GM12878 (cell line): ENCODE data around the gene DTX1. TPM values are rescaled to one million over a fixed set of nuclear protein-coding genes. Genes with fewer than 3 reads are reported as not detected.
A peak's percentile ranks its signal among the peaks of the same experiment; 100 is the strongest.

Experiments
- BHLHE40 ChIP-seq, 2 experiments: fragments of 450-650 bp in 1 of 2; IDR thresholded peaks; 2 replicates each; pipeline ENCODE4 v1.6.1; 2011 to 2017; ENCODE audit warnings: low read depth in 2 of 2, borderline replicate concordance in 1 of 2, improper control_type of control experiment in 1 of 2, low read length in 1 of 2, mild to moderate bottlenecking in 1 of 2
- CHD2 ChIP-seq: IDR thresholded peaks from 2 replicates; pipeline ENCODE4 v1.6.1; 2011; ENCODE audit warnings: low read depth, low read length, improper control_type of control experiment, borderline replicate concordance
- CREB1 ChIP-seq: IDR thresholded peaks from 2 replicates; pipeline ENCODE4 v1.6.1; 2012; ENCODE audit warnings: low read depth, mild to moderate bottlenecking, inconsistent platforms
- EGR1 ChIP-seq, 2 experiments: IDR thresholded peaks; 1 replicate in 1 of 2; 2 replicates in 1 of 2; pipeline ENCODE4 v1.6.1; 2011 to 2012; ENCODE audit warnings: low read depth in 2 of 2, low read length in 2 of 2, borderline replicate concordance in 1 of 2, mild to moderate bottlenecking in 1 of 2, moderate library complexity in 1 of 2
- ETV6 ChIP-seq, 2 experiments: fragments of 450-650 bp in 1 of 2; IDR thresholded peaks in 1 of 2; conservative IDR thresholded peaks in 1 of 2; 2 replicates each; pipeline ENCODE4 v1.6.1; 2014; ENCODE audit warnings: antibody characterized with exemption in 1 of 2, borderline replicate concordance in 1 of 2, low read depth in 1 of 2, mild to moderate bottlenecking in 1 of 2, moderate library complexity in 1 of 2
- FOXK2 ChIP-seq: fragments of 450-650 bp; IDR thresholded peaks from 2 replicates; pipeline ENCODE4 v1.6.1; 2017; ENCODE audit warnings: mild to moderate bottlenecking, moderate library complexity
- FOXM1 ChIP-seq: IDR thresholded peaks from 2 replicates; pipeline ENCODE4 v1.6.1; 2012; ENCODE audit warnings: low read depth, mild to moderate bottlenecking, inconsistent platforms, low read length, moderate library complexity
- GATAD2B ChIP-seq: fragments of 450-650 bp; conservative IDR thresholded peaks from 2 replicates; pipeline ENCODE4 v1.6.1; 2017; ENCODE audit warnings: low read depth, mild to moderate bottlenecking, moderate library complexity
- HDAC6 ChIP-seq: fragments of 200-600 bp; sonication (generic); IDR thresholded peaks from one replicate; pipeline ENCODE4 v1.8.0; 2017; ENCODE audit warnings: antibody characterized with exemption; ENCODE audit not compliant: unreplicated experiment
- HDGF ChIP-seq: fragments of 450-650 bp; IDR thresholded peaks from 2 replicates; pipeline ENCODE4 v1.6.1; 2016; ENCODE audit warnings: antibody characterized with exemption
- MTA2 ChIP-seq: fragments of 450-650 bp; IDR thresholded peaks from 2 replicates; pipeline ENCODE4 v1.6.1; 2016; ENCODE audit warnings: low read depth, mild to moderate bottlenecking, moderate library complexity
- MXI1 ChIP-seq: fragments of 150-350 bp; IDR thresholded peaks from 2 replicates; pipeline ENCODE4 v1.6.1; 2011; ENCODE audit warnings: low read depth, mild to moderate bottlenecking, inconsistent platforms, low read length, improper control_type of control experiment
- NBN ChIP-seq: fragments of 450-650 bp; IDR thresholded peaks from 2 replicates; pipeline ENCODE4 v1.6.1; 2016
- NR2C1 ChIP-seq: fragments of 450-650 bp; IDR thresholded peaks from 2 replicates; pipeline ENCODE4 v1.6.1; 2017; ENCODE audit warnings: antibody characterized with exemption, mild to moderate bottlenecking, moderate library complexity
- PAX8 ChIP-seq: fragments of 450-650 bp; IDR thresholded peaks from 2 replicates; pipeline ENCODE4 v1.6.1; 2017; ENCODE audit warnings: mild to moderate bottlenecking, moderate library complexity
- POLR2A ChIP-seq: IDR thresholded peaks from 2 replicates; pipeline ENCODE4 v1.6.1; 2011; ENCODE audit warnings: low read depth, mild to moderate bottlenecking, low read length
- SPI1 ChIP-seq: IDR thresholded peaks from 2 replicates; pipeline ENCODE4 v1.6.1; 2011; ENCODE audit warnings: low read depth, mild to moderate bottlenecking, low read length, moderate library complexity, borderline replicate concordance; ENCODE audit not compliant: insufficient read depth
- SREBF1 ChIP-seq: IDR thresholded peaks from 2 replicates; pipeline ENCODE4 v1.6.1; 2012; ENCODE audit warnings: mild to moderate bottlenecking, low read length
- SUZ12 ChIP-seq: fragments of 200-600 bp; sonication (generic); IDR thresholded peaks from one replicate; pipeline ENCODE4 v1.6.1; 2018; ENCODE audit warnings: antibody characterized with exemption, mild to moderate bottlenecking; ENCODE audit not compliant: unreplicated experiment
- ZZZ3 ChIP-seq: IDR thresholded peaks from 2 replicates; pipeline ENCODE4 v1.6.1; 2011; ENCODE audit warnings: low read depth; ENCODE audit not compliant: control insufficient read depth, insufficient read length
- polyA plus RNA-seq, 11 experiments: library from polyadenylated mRNA; depleted of rRNA in 4 of 11; unstranded in 6 of 11; stranded (reverse) in 5 of 11; fragments of >200 nt; fragmentation: Nextera tagmentation in 4 of 11; fragmentation: Illumina TruSeq in 1 of 11; extraction: Ambion mirVana in 4 of 11; extraction: Trizol in 1 of 11; gene quantifications; 1 replicate in 1 of 11; 2 replicates in 10 of 11; pipeline versions ENCODE4 v1.2.1 to v1.2.3, GENCODE V29; 2011 to 2016; ENCODE audit warnings: inconsistent platforms in 2 of 11, missing spikeins in 2 of 11, low read depth in 1 of 11
- total RNA-seq, 4 experiments: library from RNA; depleted of rRNA in 3 of 4; stranded (reverse); fragments of >200 nt in 3 of 4; fragmentation: Illumina TruSeq in 1 of 4; extraction: Trizol in 1 of 4; gene quantifications; 2 replicates each; pipeline versions ENCODE4 v1.2.1 to v1.2.3, GENCODE V29; 2013 to 2021
- TF ChIP-seq, protein P1 (sequence below): IDR thresholded peaks from 2 replicates; pipeline ENCODE4 v1.6.1; 2012; ENCODE audit warnings: improper control_type of control experiment, low read depth, low read length; ENCODE audit not compliant: insufficient replicate concordance
- TF ChIP-seq, protein P2 (sequence below): IDR thresholded peaks from 2 replicates; pipeline ENCODE4 v1.6.1; 2012; ENCODE audit warnings: low read length, inconsistent platforms
- TF ChIP-seq, protein P3 (sequence below): IDR thresholded peaks from 2 replicates; pipeline ENCODE4 v1.6.1; 2012; ENCODE audit warnings: low read depth, low read length, improper control_type of control experiment

Gene DTX1
- total and polyA plus RNA-seq, 10 of the 15 experiments (the other 5 are each of a cell fraction or from before 2014, with no cell fraction given), result 0.09 to 2.8 (median 0.66) TPM

DNA sequence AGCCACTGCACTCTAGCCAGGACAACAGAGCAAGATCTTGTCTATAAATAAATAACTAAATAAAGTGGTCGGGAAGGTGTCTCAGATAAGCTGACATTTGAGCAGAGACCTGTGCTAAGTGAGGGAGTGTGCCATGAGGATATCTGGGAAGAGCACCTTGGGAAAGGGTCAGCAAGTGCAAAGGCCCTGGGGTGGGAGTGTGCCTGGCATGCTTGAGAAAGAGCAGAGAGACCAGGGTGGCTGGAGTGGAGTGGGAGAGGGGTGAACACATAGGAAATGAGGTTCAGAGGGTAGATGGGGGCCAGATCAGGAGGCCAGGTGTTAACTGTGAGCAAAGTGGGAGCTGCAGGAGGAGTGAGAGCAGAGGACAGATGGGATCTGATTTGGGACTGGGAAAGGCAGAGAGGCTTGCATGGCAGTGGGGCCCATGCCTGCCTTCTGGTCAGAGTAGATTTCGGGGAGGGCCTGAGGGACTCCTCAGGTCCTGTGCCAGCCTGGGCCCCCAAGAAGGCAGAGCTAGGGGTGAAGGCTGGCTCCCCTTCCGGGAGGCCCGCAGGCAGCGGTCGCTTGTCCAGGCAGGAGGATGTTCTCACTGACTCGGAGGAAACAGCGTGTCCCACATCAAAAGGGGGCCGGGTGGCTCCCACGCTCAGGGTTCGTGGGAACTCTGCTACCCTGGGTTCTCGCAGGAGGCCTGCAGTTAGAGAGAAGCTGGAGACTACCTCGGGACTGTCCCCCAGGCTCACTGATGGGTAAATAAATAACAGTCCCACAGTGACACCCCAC is 32.6 kb downstream of the DTX1 start (continued):
- TF ChIP-seq, protein P1, sequence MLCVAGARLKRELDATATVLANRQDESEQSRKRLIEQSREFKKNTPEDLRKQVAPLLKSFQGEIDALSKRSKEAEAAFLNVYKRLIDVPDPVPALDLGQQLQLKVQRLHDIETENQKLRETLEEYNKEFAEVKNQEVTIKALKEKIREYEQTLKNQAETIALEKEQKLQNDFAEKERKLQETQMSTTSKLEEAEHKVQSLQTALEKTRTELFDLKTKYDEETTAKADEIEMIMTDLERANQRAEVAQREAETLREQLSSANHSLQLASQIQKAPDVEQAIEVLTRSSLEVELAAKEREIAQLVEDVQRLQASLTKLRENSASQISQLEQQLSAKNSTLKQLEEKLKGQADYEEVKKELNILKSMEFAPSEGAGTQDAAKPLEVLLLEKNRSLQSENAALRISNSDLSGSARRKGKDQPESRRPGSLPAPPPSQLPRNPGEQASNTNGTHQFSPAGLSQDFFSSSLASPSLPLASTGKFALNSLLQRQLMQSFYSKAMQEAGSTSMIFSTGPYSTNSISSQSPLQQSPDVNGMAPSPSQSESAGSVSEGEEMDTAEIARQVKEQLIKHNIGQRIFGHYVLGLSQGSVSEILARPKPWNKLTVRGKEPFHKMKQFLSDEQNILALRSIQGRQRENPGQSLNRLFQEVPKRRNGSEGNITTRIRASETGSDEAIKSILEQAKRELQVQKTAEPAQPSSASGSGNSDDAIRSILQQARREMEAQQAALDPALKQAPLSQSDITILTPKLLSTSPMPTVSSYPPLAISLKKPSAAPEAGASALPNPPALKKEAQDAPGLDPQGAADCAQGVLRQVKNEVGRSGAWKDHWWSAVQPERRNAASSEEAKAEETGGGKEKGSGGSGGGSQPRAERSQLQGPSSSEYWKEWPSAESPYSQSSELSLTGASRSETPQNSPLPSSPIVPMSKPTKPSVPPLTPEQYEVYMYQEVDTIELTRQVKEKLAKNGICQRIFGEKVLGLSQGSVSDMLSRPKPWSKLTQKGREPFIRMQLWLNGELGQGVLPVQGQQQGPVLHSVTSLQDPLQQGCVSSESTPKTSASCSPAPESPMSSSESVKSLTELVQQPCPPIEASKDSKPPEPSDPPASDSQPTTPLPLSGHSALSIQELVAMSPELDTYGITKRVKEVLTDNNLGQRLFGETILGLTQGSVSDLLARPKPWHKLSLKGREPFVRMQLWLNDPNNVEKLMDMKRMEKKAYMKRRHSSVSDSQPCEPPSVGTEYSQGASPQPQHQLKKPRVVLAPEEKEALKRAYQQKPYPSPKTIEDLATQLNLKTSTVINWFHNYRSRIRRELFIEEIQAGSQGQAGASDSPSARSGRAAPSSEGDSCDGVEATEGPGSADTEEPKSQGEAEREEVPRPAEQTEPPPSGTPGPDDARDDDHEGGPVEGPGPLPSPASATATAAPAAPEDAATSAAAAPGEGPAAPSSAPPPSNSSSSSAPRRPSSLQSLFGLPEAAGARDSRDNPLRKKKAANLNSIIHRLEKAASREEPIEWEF, result peak; percentile 95
- 0 out of 2 replicates have a peak, but pooled peaks have one; percentile 34 for TF ChIP-seq CREB1
- TF ChIP-seq MXI1, result 0 out of 2 replicates have a peak, but pooled peaks have one; percentile 24
- peak; percentile 98 for TF ChIP-seq GATAD2B
- TF ChIP-seq NBN, result peak; percentile 77; the same call in 1 of the 2 replicates
- no peak for TF ChIP-seq ETV6 (conservative IDR thresholded peaks at IDR 0.05 in 1 of 2, IDR thresholded peaks at IDR 0.05 in 1 of 2; ENCODE audit: borderline replicate concordance in 1 of 2, low read depth in 1 of 2)
- no peak for TF ChIP-seq SUZ12
- peak; percentile 93 for TF ChIP-seq HDGF
- no peak for TF ChIP-seq PAX8
- TF ChIP-seq SREBF1, result no peak
- TF ChIP-seq, protein P2, sequence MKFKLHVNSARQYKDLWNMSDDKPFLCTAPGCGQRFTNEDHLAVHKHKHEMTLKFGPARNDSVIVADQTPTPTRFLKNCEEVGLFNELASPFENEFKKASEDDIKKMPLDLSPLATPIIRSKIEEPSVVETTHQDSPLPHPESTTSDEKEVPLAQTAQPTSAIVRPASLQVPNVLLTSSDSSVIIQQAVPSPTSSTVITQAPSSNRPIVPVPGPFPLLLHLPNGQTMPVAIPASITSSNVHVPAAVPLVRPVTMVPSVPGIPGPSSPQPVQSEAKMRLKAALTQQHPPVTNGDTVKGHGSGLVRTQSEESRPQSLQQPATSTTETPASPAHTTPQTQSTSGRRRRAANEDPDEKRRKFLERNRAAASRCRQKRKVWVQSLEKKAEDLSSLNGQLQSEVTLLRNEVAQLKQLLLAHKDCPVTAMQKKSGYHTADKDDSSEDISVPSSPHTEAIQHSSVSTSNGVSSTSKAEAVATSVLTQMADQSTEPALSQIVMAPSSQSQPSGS, result peak; percentile 93
- 0 out of 2 replicates have a peak, but pooled peaks have one; percentile 13 for TF ChIP-seq MTA2
- TF ChIP-seq, protein P3, sequence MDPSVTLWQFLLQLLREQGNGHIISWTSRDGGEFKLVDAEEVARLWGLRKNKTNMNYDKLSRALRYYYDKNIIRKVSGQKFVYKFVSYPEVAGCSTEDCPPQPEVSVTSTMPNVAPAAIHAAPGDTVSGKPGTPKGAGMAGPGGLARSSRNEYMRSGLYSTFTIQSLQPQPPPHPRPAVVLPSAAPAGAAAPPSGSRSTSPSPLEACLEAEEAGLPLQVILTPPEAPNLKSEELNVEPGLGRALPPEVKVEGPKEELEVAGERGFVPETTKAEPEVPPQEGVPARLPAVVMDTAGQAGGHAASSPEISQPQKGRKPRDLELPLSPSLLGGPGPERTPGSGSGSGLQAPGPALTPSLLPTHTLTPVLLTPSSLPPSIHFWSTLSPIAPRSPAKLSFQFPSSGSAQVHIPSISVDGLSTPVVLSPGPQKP, result no peak
- TF ChIP-seq POLR2A, result peak; percentile 54
- no peak for TF ChIP-seq NR2C1
- 0 out of 2 replicates have a peak, but pooled peaks have one; percentile 6 for TF ChIP-seq SPI1
- no peak for TF ChIP-seq FOXK2
- TF ChIP-seq CHD2, result 0 out of 2 replicates have a peak, but pooled peaks have one; percentile 49
- TF ChIP-seq EGR1 (IDR thresholded peaks at IDR 0.05; ENCODE audit: borderline replicate concordance in 1 of 2, low read depth in 2 of 2, low read length in 2 of 2), result 0 out of 3 replicates have a peak, but pooled peaks of 1 of the 2 experiments have one; percentile 21
- 0 out of 4 replicates have a peak, but pooled peaks of 1 of the 2 experiments have one; percentile 44 for TF ChIP-seq BHLHE40 (IDR thresholded peaks at IDR 0.05; ENCODE audit: borderline replicate concordance in 1 of 2, low read depth in 2 of 2, low read length in 1 of 2)
- no peak for TF ChIP-seq HDAC6
- 0 out of 2 replicates have a peak, but pooled peaks have one; percentile 20 for TF ChIP-seq FOXM1
- TF ChIP-seq ZZZ3, result no peak
